CD4-positive, alpha-beta T cell treated with Interleukin-12 subunit alpha and Interleukin-12 subunit beta, for 1 hour (primary cell): ENCODE results near the gene TARBP2.
A peak's percentile ranks its signal among the peaks of the same experiment; 100 is the strongest.

Experiments used
- DNase-seq: peaks from one replicate; pipeline ENCODE4 v3.0.0-alpha.2; 2020

The TARBP2 gene

DNA sequence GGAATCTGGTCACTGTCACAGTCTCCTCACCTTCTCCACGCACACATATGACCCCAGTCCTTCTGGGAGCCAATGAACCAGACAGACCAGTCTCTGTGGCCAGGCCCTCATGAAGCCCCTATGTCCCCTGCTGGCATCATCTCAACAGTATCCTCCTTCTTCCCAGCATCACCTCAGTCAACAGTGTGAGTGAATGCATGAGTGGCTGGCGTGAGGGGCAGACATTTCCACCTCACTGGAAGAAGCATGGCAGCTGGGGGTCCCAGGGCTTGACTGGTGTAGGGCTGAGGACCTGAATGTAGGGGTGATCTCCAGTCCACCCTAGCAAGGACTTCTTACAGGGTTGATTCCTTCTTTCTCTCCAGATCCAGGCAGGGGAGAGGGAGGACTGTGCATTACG lies 3.6 kb upstream of the TARBP2 start:
- no peak for DNase-seq

DNA sequence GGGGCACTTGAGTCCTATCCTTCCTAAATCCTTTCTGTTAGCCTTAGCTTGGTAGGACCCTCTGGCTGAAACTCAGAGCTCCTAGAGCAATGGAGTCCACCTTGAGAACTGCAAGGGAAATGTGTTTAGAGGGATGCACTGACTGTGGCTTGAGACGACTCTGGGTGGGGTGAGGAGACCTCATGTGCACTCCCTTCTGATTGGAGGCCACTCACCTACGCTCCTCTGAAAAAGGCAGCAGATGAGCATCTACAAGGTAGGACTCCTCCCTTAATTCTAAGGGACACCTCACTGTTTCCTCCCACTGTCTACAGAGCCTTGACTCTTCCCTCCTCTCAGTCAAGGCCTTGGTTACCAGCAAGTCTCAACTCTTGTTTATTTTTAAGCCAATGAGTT lies 2.9 kb upstream of the TARBP2 start:
- DNase-seq: no peak

DNA sequence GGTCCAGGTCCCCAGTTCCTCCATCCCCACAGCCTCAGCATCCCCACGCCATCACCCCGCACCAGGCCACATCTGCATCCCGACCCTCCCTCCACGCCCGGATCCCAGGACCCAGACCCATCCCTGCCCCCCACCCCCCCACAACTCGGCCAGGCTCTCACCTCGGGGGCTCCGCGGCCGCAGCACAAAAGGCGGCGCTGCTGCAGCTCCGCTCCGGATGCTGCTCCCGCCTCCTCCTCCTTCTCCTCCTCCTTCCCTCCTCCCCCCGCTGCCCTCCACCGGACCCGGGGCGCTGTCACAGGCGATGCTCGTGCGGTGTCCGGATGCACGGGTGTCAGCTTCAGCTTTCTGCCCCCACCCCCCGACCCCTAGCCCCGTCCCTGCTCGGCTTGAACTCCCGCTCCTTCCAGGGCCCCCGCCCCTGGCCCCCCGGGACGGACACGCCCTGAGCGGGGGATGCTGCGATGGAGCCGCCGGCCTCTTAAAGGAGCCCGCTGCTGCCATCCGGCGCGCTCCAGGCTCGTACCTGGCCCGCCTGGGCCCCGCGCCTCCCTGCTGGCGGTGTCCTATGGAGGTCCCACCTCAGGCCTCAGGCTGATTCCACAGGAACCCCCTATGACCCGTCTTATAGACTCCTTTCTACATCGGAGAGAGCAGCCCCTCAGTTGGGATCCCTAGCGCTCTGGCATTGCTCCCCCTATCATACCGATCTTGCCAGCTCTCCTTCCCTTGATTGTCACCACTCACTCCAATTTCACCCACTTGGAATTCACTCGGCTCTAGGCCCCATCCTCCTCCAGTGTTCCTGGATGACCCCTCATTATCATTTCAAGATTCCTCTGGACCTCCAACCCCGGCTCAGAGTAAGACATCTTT lies 1.6 kb upstream of the TARBP2 start, which contains the start of gene MAP3K12:
Gene MAP3K12 (minus strand): TSS at position 193 of the 876 bp plus-strand sequence. CDS start 12,067 bp downstream, outside the sequence.
- peak; percentile 64 for DNase-seq

GRCh38 chr12:53500142-53500775 lies 824 bp upstream of the TARBP2 start:
- DNase-seq: peak; percentile 44

DNA sequence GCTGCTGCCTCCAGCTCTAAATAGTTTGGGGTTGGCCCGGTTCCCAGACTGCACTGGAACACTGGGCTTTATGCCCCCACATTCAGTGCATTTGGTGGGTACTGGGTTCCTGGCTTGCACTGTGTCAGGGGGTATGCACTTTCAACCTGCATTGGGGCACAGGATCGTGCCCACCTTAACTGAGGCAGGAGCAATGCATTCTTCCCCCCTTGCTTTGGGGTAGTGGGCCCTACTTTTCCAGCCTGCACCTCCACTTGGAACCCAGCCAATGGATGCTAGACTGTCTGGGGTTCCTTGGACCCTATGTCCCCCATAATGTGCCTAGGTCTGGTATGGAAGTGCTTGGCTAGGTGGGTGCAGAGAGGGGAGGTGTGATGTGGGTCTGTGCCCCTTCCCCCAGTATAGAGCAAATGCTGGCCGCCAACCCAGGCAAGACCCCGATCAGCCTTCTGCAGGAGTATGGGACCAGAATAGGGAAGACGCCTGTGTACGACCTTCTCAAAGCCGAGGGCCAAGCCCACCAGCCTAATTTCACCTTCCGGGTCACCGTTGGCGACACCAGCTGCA lies 615 bp downstream of the TARBP2 start:
- DNase-seq: no peak

- no peak for DNase-seq
Measured at GRCh38 chr12:53502331-53502730, 1.2 kb downstream of the TARBP2 start.

GRCh38 chr12:53502983-53503728 lies 2.1 kb downstream of the TARBP2 start:
- no peak for DNase-seq

GRCh38 chr12:53504004-53504920 lies 3.2 kb downstream of the TARBP2 start:
- DNase-seq: no peak

GRCh38 chr12:53505086-53505485 lies 4.0 kb downstream of the TARBP2 start:
- no peak for DNase-seq

- no peak for DNase-seq
Measured at GRCh38 chr12:53505555-53506449, 4.7 kb downstream of the TARBP2 start.

GRCh38 chr12:53506450-53506785 lies 5.3 kb downstream of the TARBP2 start:
- no peak for DNase-seq

GRCh38 chr12:53506881-53507602 lies 6.0 kb downstream of the TARBP2 start, which contains the start of gene NPFF:
TSS of gene NPFF (minus strand) at chr12:53507484. CDS start at chr12:53507474, 10 bp downstream.
- DNase-seq: no peak

GRCh38 chr12:53507603-53507885 lies 6.5 kb downstream of the TARBP2 start:
- no peak for DNase-seq

- peak; percentile 85 for DNase-seq
Measured at GRCh38 chr12:53508534-53509170, 7.6 kb downstream of the TARBP2 start.

DNA sequence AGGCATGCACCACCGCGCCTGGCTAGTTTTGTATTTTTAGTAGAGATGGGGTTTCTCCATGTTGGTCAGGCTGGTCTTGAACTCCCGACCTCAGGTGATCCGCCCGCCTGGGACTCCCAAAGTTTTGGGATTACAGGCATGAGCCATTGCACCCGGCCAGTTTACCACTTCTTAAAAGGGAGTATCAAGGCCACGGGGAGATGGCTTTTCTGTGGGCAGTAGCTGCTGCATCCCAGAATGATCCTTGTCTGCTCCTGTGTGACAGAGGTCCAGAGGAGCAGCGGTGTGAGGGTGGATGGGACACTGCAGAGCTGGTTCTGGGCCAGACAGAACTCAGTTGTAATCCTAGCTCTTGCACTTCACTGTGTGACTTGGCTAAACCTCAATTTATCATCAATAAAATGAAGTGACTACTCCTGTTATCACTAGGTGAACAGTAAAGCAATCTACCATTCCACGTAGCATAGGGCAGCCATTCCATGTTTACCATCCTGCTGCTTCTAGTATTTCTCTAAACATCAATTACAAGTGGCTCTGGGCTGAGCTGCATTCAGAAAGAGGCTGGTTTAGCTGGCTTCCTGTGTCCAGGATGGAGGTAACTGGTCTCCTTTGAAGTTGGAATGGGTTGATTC lies 9.2 kb downstream of the TARBP2 start:
- no peak for DNase-seq

GRCh38 chr12:53513712-53514410 lies 12.8 kb downstream of the TARBP2 start:
- no peak for DNase-seq

GRCh38 chr12:53514628-53515290 lies 13.7 kb downstream of the TARBP2 start:
- DNase-seq: no peak

DNA sequence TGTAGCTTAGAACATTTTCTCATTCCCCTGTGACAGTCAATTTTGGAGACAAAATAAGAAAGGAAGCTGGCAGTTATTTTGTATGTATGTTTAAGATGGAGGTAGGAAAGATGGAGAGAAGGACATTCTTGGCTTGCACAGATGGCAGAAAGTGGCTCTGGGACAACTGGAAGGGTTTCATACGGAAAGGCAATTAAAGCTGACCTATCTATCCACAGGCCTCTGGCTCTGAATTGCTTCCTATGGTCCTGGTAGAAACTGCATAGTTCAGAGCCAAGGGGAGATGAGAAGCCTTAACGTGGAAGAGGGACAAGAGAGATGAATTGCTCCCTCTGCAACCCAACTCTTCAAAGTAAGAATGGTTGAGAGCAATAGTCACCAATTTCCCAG lies 14.2 kb downstream of the TARBP2 start:
- DNase-seq: no peak
